ENCODE data around the gene MUC5AC.

DNA sequence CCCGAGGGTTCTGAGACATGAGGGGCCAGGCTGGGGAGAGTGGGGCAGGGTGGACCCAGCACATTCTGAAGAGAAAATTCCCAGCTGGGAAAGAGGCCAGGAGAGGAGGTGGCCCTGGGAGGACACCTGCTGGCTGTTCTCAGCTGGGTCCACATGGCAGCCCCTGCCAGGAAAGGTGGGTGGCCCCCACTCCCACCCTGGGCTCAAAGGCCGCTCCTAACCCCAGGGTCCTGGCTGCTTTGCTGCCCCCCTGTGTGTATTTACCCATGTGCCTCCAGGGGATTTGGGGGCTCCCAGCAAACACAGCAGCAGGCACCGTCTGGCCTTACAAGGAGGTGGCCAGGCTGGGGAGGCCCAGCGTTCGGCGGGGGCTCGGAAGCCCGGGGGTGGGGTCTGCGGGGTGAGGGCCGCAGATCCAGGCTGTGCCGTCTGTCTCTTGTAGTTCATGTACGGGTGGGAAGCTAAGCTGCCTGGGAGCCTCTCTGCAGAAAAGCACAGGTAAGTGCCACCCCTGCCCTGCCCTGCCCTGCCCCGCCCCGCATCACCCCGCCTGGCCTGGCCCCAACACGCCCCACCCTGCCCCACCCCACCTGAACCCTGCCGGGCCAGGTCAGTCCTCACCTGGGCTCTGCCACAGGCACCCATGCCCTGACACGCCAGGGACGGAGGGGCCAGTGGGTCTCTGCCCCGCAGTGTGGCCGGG lies 75.7 kb downstream of the MUC5AC start:
- TF ChIP-seq EZH2 (IDR thresholded peaks at IDR 0.05; ENCODE audit: insufficient read depth, poor library complexity, severe bottlenecking) = no peak
- TF ChIP-seq EZH2phosphoT487 (IDR thresholded peaks at IDR 0.05; ENCODE audit: insufficient read depth, low read depth) = no peak

All from GM23248 (cell line).